Endothelial cell of umbilical vein (primary cell): ENCODE measurements around the gene OSBP2. TPM values are rescaled to one million over a fixed set of nuclear protein-coding genes. Genes with fewer than 3 reads are reported as not detected.

Experiments
- BruUV-seq: library from RNA; stranded (reverse); fragments of 400-500 nt; replicated peaks from 2 replicates; lab custom pipeline; 2021; lab: Mats Ljungman, UMichigan
- CTCF ChIA-PET: fragments of 300-600, 350-600 bp; sonication (Branson Sonifier 250); formaldehyde crosslinking; loops from one replicate; lab custom pipeline; 2021; ENCODE audit warnings: antibody characterized with exemption, inconsistent platforms; lab: Charles Lee
- POLR2A ChIA-PET: fragments of 300-600, 350-600 bp; sonication (Branson Sonifier 250); formaldehyde crosslinking; loops from one replicate; lab custom pipeline; 2021; ENCODE audit warnings: antibody characterized with exemption, inconsistent platforms; lab: Charles Lee
- DNase-seq: peaks from one replicate; pipeline ENCODE4 v3.0.0-alpha.2; 2011; ENCODE audit warnings: low read depth, low spot score
- FAIRE-seq: peaks from 2 replicates; lab custom pipeline; 2011; peaks lifted over from hg19 to GRCh38; lab: Jason Lieb, UNC
- H2AFZ ChIP-seq: 2 replicates; pipeline ENCODE4 v1.6.0; 2012; ENCODE audit warnings: low read depth, low read length, control low read depth, inconsistent platforms
- H3K27ac ChIP-seq: 2 replicates; pipeline ENCODE4 v1.5.1; 2011; ENCODE audit warnings: low read depth, mild to moderate bottlenecking, control low read depth, low read length, moderate library complexity; ENCODE audit not compliant: insufficient read depth
- H3K27me3 ChIP-seq, 2 experiments: 2 replicates each; pipeline versions ENCODE4 v1.6.0 to v1.6.1; 2011; ENCODE audit warnings: low read length in 2 of 2, mixed read lengths in 1 of 2; ENCODE audit not compliant: control insufficient read depth in 2 of 2, insufficient read depth in 2 of 2
- H3K36me3 ChIP-seq, 2 experiments: 2 replicates in 1 of 2; 3 replicates in 1 of 2; pipeline ENCODE4 v1.5.1; 2011; ENCODE audit warnings: low read length in 2 of 2, mild to moderate bottlenecking in 1 of 2, moderate library complexity in 1 of 2; ENCODE audit not compliant: control insufficient read depth in 2 of 2, insufficient read depth in 2 of 2; ENCODE audit errors: extremely low read depth in 1 of 2
- H3K4me1 ChIP-seq: 3 replicates; pipeline ENCODE4 v1.5.1; 2011; ENCODE audit warnings: mild to moderate bottlenecking, low read length; ENCODE audit not compliant: control insufficient read depth, insufficient read depth; ENCODE audit errors: extremely low read depth
- H3K4me2 ChIP-seq: 2 replicates; pipeline ENCODE4 v1.6.1; 2011; ENCODE audit warnings: low read length, control low read depth, mixed read lengths; ENCODE audit not compliant: insufficient read depth
- H3K4me3 ChIP-seq, 3 experiments: fragments of 200-600 bp in 1 of 3; sonication (generic), shearing (Covaris generic) in 1 of 3; replicated peaks in 1 of 3; 2 replicates each; pipeline ENCODE4 v1.5.1; 2011 to 2016; ENCODE audit warnings: control low read depth in 3 of 3, low read length in 3 of 3, mild to moderate bottlenecking in 2 of 3, inconsistent platforms in 1 of 3, low read depth in 1 of 3, moderate library complexity in 1 of 3; ENCODE audit not compliant: insufficient read depth in 1 of 3
- H3K79me2 ChIP-seq: 2 replicates; pipeline ENCODE4 v1.6.0; 2012; ENCODE audit warnings: low read length, inconsistent platforms; ENCODE audit not compliant: control insufficient read depth, insufficient read depth
- H3K9ac ChIP-seq: replicated peaks from 2 replicates; pipeline ENCODE3; 2011; ENCODE audit warnings: low read length, control low read depth; ENCODE audit not compliant: insufficient read depth; ENCODE audit errors: extremely low read depth
- H3K9me1 ChIP-seq: replicated peaks from 3 replicates; pipeline ENCODE4 v1.6.0; 2011; ENCODE audit warnings: mild to moderate bottlenecking, low read length; ENCODE audit not compliant: control insufficient read depth, insufficient read depth; ENCODE audit errors: extremely low read depth
- H3K9me3 ChIP-seq: replicated peaks from 2 replicates; pipeline ENCODE4 v1.5.1; 2012; ENCODE audit warnings: low read length, inconsistent platforms; ENCODE audit not compliant: control insufficient read depth, insufficient read depth
- H4K20me1 ChIP-seq: replicated peaks from 2 replicates; pipeline ENCODE3; 2011; ENCODE audit warnings: mild to moderate bottlenecking, low read length; ENCODE audit not compliant: control insufficient read depth, insufficient read depth; ENCODE audit errors: extremely low read depth
- CTCF ChIP-seq, 2 donors: IDR thresholded peaks; 1 replicate in 1 of 2; 2 replicates in 1 of 2; pipeline ENCODE4 v1.5.1; 2011; ENCODE audit warnings: low read length in 2 of 2, mild to moderate bottlenecking in 2 of 2, moderate library complexity in 2 of 2, control low read depth in 1 of 2, inconsistent platforms in 1 of 2, low read depth in 1 of 2; ENCODE audit not compliant: insufficient read depth in 1 of 2; ENCODE audit errors: extremely low read depth in 1 of 2
- EZH2 ChIP-seq: IDR thresholded peaks from 2 replicates; pipeline ENCODE4 v1.6.1; 2012; ENCODE audit warnings: borderline replicate concordance, low read depth, mild to moderate bottlenecking, moderate library complexity, low read length, inconsistent platforms; ENCODE audit not compliant: severe bottlenecking
- FOS ChIP-seq: IDR thresholded peaks from 2 replicates; pipeline ENCODE4 v1.6.1; 2011; ENCODE audit warnings: mild to moderate bottlenecking, low read length, moderate library complexity, borderline replicate concordance; ENCODE audit not compliant: insufficient read depth
- GATA2 ChIP-seq: IDR thresholded peaks from 2 replicates; pipeline ENCODE4 v1.7.0; 2011; ENCODE audit warnings: low read depth, mild to moderate bottlenecking, moderate library complexity, mixed read lengths, low read length; ENCODE audit not compliant: insufficient read length, insufficient read depth
- JUN ChIP-seq: IDR thresholded peaks from 2 replicates; pipeline ENCODE4 v1.6.1; 2011; ENCODE audit warnings: borderline replicate concordance, low read depth; ENCODE audit not compliant: insufficient read length, insufficient read depth
- MYC ChIP-seq: IDR thresholded peaks from one replicate; pipeline ENCODE4 v1.6.1; 2011; ENCODE audit warnings: mild to moderate bottlenecking, low read depth, low read length
- POLR2A ChIP-seq: IDR thresholded peaks from 2 replicates; pipeline ENCODE4 v1.6.1; 2012; ENCODE audit warnings: low read depth, mild to moderate bottlenecking, control low read depth, low read length
- POLR2AphosphoS5 ChIP-seq: IDR thresholded peaks from 2 replicates; pipeline ENCODE4 v1.6.1; 2012; ENCODE audit warnings: low read depth, mild to moderate bottlenecking, control low read depth, low read length, moderate library complexity; ENCODE audit not compliant: insufficient read depth
- dilution Hi-C: fragments of 300-500 bp; cut with MboI; formaldehyde crosslinking; loops from one replicate; pipeline ENCODE4 v1.15.0; 2019; ENCODE audit warnings: low sequenced_read_pairs; ENCODE audit not compliant: extremely low pct_ligation_motif_present
- intact Hi-C: fragments of 100-400 bp; cut with micrococcal nuclease; formaldehyde crosslinking; loops from one replicate; pipeline ENCODE4 v1.10.0; 2022
- polyA plus RNA-seq, 4 experiments: library from polyadenylated mRNA; depleted of rRNA in 3 of 4; stranded (reverse) in 3 of 4; unstranded in 1 of 4; fragments of >200 nt; gene quantifications; 2 replicates each; pipeline versions ENCODE4 v1.2.1 to v1.2.3, GENCODE V29; 2011 to 2012; ENCODE audit warnings: missing spikeins in 1 of 4
- total RNA-seq: library from RNA; stranded (reverse); gene quantifications from 2 replicates; pipeline ENCODE4 v1.2.3, GENCODE V29; 2021
- TF ChIP-seq, protein P1 (sequence below): IDR thresholded peaks from 2 replicates; pipeline ENCODE4 v1.6.1; 2011; ENCODE audit not compliant: insufficient read depth, insufficient read length

Gene OSBP2
- total and polyA plus RNA-seq, 2 donors (not counting 3 experiments of a cell fraction or from before 2014, with no cell fraction given): 4.1 to 7.5 TPM

GRCh38 chr22:30873661-30874060 is 179.0 kb downstream of the OSBP2 start:
- Histone ChIP-seq H4K20me1 (no peaks in the 10 kb centered on the region), H3K27me3 (no peaks in the 10 kb centered on the region), H3K9me3 (no peaks in the 10 kb centered on the region), H2AFZ (no peak overlapping the region), H3K27ac (no peak overlapping the region), H3K4me1 (peaks cover 3% of the 10 kb centered on the region), H3K79me2 (no peaks in the 10 kb centered on the region), H3K4me3 (no peak overlapping the region), H3K4me2 (no peak overlapping the region), H3K36me3 (no peaks in the 10 kb centered on the region), H3K9ac (no peak overlapping the region), H3K9me1 (no peaks in the 10 kb centered on the region)
- FAIRE-seq (no peak), DNase-seq (no peak)
- ChIA-PET CTCF (no interaction called here), POLR2A (no interaction called here)
- TF ChIP-seq CTCF (IDR thresholded peaks at IDR 0.05; ENCODE audit: extremely low read depth in 1 of 2, insufficient read depth in 1 of 2, low read depth in 1 of 2, low read length in 2 of 2) (no peak), FOS (no peak), EZH2 (no peak), GATA2 (no peak), POLR2AphosphoS5 (no peak), MYC (no peak), JUN (no peak), POLR2A (no peak)
- TF ChIP-seq, protein P1, sequence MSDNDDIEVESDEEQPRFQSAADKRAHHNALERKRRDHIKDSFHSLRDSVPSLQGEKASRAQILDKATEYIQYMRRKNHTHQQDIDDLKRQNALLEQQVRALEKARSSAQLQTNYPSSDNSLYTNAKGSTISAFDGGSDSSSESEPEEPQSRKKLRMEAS: no peak
- BruUV-seq: no TSS peak
- intact Hi-C loops (no loop called here), dilution Hi-C loops (no loop called here)
